ENCODE results near the gene SLC38A9. TPM values are rescaled to one million over a fixed set of nuclear protein-coding genes. Genes with fewer than 3 reads are reported as not detected.

The SLC38A9 gene
- total RNA-seq, 1 donor from 2014 or later = 101 TPM

DNA sequence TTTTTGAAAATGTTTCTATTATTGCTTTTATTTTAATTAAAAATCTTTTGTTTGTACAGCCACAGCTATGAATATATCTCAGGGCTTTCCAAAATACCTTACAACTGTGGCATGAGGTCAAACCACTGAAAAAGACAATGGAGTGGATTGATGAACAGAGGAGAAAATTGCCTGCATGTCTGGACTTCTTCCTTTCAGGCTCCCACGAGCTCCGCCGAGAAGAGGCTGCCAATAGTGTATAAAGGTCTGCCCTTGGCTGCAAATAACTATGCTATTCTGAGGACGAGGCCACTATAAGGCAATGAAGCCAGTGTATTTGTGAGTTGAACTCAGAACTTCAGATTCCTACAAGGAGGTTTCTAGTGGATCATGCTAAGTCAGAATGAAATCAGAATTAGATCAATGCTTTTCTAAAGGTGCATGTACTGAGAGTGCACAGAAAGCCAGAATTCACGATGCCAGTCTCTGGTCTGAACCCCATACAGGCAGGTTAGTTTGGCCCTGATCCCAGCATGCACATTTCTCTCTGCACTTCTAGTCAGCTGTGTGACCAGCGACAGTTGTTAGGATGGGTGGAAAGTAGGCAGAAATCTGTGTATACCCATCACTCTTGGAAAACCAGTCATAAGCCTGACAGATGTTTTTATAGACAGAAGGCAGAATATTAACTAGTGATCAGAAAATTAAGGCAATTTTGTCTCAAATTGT lies 134.6 kb downstream of the SLC38A9 start:
- DNase-seq = no peak

DNA sequence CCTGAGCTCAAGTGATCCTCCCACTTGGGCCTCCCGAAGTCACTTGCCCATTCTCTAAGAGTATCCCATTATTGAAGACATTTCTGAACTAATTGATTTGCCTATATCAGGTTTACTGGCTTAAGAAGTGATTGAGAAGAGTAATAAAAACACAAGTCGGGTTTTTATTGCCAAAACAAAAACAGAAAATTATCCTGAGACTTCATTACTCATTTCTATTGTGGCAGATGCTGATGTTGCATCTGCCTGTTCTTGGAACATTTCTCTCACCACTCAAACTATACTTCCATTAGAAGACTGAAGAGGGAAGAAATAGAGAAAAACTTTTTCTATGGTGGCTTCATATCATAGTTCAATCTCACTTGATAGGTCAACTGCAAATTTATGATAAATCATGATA lies 135.5 kb downstream of the SLC38A9 start:
- DNase-seq = no peak

Small RNAs within 50 kb of the gene (small RNA-seq; reads per million reads assigned to genes)
- not detected for gene AC016632.1

Other genes starting within 250 kb of the SLC38A9 start
- 31.5 TPM for gene PLPP1, start 177.4 kb downstream of the SLC38A9 start, total RNA-seq
- not detected for gene DDX4, start 25.7 kb upstream of the SLC38A9 start, total RNA-seq
- gene IL31RA, start 139.0 kb upstream of the SLC38A9 start, total RNA-seq = 0.16 TPM

Measured in occipital lobe (tissue), 3 donors.